Suppressor macrophage (primary cell): ENCODE data around the gene FARS2.
A peak's percentile ranks its signal among the peaks of the same experiment; 100 is the strongest.

ENCODE experiments used
- DNase-seq, 4 experiments: peaks; one replicate each; pipeline ENCODE4 v3.0.0-alpha.2; 2020 to 2022

The FARS2 gene

DNA sequence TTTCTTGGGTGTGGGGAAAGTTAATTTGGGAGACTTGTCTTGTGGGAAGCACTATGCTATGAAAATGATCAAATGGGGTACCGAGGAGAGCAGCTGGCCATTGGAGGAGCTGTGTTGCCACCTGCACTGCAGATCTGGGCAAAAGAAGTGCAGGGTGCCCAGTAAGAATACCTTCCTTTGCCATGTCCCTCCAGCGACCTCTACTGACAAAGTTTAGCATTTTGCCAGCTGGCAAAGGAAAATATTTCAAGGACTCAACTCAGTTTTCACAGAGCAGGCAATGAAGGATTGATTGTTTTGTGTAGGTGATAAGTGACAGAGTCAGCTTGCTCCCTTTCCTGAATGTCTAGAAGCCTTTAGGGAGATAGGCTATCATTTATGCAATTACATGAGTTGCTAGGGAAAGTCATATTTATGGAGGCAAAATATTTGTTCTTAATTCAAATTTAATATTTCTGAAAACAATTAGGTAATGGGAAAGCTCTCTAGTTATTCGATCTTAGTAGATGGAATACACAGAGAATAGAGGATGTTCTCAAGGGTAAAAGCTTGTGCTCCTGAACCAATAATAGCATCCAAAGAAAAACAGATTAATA lies 118.4 kb downstream of the FARS2 start:
- DNase-seq = peak; percentile 57 to 73 (median 64)

DNA sequence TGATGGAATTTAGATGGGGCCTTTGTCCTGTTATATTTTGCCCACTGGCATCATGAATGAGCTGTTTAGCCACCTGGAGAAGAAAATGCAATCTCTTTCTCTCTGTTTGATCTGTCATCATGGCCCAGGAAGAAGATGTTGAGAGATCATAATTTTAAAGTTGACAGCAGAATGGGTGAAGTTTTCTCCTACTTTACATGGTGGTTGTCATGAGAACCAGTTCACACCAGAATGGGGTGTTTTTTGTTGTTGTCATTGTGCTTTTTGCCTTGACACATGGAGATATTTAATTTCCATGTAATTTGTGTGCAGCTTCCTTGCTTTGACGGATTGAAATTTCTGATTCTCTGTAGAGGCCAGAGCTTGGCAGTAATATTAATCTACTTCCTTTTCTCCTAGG lies 122.5 kb downstream of the FARS2 start:
- DNase-seq = no peak

DNA sequence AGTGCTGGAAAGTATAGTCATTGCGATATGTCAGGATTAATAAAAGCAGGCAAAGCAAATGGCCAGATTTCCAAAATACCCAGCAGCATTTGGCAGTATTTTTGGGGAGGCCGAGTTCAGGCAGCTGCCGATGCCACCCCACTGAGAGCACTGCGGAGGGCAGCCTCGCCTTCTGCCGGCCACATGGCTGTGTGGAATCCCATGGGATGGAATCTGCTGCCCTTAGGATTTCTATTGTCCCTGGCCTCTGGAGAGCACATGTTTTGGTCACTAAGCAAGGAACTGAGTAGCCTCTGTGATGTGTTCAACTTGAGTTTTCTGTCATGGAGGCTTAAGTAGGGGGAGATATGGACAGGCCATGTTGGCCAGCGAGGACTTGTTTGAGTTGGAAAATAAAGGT lies 123.0 kb downstream of the FARS2 start:
- DNase-seq = no peak

DNA sequence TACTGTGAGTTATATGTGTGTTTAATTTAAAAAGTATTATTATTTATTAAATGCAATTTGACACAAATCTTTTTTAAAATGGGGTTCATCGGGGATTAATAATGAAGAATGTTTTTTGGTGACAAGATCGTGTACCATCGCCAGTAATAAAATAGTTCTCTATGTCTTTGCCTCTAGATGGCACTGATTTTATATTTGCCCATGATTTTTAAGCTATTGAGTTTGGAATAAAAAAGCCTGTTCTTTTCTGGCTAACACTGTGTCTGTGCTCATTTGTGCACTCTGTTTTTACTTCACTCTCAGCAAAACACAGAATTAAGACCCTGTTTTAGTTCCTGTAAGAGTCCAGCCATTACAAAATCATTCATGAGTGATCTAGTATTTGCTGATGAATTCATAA lies 127.0 kb downstream of the FARS2 start:
- no peak for DNase-seq

DNA sequence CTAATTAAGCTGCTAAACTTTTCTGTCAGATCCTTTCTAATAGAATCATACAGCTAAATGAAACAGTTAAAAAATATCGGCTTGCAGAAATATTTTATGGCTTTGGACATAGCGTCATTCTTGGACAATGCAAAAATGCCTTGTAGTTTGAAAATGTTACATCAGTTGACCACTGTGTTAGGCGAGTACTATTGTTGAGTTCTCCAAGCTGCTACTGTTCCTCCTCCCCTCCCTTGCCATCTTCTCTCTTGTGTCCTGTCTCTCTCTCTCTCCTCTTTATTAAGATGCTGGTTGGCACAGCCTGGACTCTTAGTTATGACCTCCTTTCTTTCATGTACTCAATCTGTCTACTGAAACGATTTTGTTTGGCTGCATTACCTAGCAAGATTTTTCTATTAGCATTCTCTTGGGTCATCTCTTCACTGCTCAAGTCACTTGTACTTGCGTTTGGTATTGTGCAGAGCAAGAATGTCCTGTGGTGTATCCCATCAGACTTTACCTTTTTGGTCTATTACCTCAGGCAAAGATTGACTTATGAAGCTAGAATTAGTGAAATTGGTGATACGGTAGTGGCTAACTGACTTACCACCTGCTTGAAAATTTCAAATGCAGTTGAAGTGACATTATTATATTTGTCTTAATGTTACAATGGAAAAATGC lies 127.9 kb downstream of the FARS2 start:
- DNase-seq = no peak

DNA sequence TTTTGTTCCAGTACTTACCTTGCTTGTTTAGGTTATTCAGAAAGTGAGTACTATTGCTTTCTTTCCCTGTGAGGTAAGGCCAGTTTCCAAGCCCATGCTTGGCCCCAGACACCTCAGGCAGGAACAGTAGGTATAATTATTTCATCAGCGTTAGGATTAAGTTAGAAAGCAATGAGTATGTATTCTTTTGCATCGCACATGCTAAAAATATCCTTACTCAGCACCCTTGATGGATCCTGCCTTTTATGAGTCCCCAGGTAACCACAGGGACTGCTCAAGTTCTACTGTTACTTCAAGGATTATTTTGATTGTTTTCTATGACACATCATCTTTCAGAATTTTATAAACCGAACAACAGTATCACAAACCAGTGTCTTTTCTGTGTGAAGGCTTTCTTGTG lies 128.9 kb downstream of the FARS2 start:
- no peak for DNase-seq

DNA sequence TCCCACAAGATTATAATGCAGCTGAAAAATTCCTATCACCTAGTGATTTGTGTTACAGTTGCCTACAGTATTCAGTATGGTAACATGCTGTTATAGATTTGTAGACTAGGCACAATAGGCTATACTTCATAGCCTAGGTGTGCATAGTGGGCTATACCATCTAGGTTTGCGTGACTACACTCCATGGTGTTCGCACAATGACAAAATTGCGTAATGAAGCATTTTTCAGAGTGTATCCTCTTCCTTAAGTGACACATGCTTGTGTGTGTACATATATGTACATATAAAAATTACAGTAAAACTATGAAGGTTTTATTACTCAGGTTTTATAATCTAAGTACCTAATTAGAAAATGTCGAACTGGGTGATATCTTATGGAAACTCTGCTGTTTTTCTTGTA lies 133.0 kb downstream of the FARS2 start:
- DNase-seq = no peak

DNA sequence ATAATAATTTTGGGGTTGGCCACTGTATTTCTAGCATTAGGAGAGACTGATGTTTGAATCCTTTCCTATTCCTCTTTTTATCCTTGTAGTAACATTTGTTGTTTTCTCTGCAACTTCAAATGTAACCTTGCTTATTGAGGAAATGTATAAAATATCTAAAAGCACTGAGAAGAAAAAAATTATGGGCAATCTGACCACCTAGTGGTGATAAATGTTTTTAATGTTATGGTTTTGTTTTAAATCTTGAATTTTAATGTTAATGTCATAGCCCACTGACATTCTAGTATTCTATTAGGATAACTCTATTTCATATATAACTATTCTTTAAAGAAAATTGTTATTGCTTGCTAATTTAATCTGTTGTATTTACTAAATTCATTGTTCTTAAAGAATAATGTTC lies 134.4 kb downstream of the FARS2 start:
- DNase-seq = no peak

DNA sequence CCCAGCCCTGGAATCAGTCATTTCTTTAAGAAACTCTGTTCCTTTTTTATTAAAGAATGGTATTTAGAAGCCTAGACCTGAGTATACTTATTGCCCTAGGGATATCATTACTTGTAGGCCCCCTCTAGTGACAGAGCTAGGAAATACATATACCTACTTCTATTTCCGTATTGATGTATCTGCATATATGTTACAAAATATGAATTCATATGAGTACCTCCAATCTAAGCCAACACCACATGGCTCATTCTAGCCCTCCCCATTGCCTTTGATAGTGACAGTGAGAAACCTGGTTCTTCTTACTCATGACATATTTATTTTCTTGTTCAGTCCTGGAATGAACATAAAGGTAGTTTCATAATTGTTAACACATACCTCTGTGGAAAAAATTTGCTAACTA lies 137.2 kb downstream of the FARS2 start:
- DNase-seq = peak; percentile 41 to 76 (median 58)

DNA sequence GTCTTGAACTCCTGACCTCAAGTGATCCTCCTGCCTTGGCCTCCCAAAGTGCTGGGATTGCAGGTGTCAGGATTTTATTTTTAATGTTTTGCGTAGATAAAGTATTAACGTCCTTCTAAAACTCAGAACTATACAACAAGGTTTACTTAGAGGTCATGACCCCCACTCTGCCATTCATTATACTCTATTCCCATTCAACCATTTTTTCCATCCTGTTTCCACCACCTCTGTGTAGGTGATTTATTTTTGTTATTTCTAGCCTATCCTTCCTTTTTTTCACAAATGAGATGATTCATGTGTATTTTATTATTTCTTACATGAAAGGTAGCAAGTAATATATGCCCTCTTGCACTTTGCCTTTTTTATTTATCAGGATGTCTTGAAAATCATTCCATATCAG lies 138.1 kb downstream of the FARS2 start:
- no peak for DNase-seq

DNA sequence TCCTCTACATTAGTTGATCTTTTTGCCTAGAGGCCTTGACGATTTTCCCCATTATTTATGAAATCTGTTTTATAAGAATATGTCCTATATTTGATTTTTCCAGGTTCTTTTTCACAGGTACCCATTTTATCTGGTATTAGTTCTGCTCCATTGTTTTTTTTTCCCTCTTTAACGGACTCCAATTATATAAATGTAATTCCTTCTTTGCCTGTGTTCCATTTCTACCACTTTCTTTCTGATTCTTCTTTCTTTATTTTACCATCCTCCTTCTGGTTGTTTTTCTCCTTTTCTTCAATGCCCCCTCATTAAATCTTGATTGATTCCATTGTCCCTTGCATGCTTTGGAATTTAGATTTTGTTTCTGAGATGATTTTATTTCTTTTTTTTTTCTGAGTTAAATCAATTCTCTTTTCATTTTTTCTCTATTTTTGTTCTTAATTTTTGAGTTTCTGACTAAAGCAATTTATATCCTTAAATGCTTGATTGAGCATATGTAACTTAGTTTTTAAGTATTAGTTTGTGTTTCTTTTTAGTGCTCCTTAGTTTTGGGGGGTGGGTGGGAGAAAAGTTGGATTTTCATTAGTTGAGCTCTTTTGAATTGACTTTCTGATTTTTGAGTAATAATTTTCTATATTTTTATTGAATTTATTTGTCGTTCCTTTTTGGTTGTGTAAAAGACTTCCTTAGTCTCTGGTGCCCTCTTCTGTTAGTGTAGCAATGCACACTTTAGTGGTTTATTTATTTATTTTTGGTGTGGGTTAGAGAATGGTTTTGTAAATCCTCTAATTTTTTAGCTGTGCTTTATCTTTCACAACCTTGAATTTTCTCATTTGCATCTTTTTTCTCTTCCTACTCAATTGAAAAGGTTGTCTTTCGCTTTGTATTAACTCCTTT lies 140.8 kb downstream of the FARS2 start:
- peak in 2 of 4 experiments; percentile 34 to 58 for DNase-seq

DNA sequence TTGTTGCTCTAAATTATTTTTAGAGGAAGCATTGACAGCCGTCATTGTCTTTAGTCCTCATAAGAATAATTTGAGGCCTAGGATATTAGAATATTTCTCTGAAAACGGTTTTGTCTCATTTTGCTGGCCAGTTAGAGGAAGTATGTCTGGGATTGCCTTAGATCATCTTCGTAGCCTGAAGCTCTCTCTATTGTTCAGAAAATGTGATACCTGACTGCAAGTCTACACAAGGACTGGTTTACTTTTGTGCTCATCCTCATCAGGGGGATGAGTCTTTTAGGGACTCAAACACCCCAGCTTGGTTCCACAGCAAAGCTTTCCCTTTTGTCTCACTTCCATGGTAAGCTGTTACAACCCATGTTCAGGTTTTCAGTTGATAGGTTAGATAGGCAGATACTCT lies 141.8 kb downstream of the FARS2 start:
- peak in 1 of 4 experiments; percentile 4 for DNase-seq

DNA sequence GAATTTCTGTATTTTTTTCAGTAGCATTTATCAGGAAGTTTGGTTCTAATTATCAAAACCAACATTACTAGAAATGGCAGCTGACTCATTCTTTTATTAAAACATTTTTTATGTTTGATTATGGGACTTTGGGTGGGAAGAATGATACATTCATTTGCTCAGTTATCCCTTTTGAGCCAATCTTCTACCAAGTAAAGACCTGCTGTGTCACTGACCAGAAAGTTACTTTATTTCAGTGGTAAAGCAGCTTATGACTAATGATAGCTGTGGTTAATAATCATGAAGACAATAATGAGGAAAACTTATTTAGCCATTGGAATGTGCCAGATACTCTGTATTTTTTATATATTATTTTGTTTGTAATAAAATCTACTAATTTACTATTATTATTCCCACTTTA lies 142.3 kb downstream of the FARS2 start:
- DNase-seq = peak in 1 of 4 experiments; percentile 3

DNA sequence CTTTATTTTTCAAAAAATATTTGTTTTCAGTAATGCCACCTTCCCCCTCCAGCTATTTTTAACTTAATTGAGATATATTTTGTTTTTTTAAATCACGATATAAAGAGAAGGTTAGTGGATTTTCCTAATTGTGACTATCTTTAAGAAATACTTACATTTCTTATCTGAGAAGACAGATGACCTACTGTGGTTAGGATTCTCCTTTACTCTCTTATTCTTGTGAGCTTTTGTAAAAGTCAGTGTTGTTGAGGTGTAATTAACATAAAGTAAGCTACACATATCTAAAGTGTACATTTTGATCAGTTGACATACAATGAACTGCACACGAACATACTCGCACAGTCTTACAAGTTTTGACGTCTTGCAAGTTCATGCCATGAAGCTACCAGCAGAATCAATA lies 144.7 kb downstream of the FARS2 start:
- DNase-seq = no peak

DNA sequence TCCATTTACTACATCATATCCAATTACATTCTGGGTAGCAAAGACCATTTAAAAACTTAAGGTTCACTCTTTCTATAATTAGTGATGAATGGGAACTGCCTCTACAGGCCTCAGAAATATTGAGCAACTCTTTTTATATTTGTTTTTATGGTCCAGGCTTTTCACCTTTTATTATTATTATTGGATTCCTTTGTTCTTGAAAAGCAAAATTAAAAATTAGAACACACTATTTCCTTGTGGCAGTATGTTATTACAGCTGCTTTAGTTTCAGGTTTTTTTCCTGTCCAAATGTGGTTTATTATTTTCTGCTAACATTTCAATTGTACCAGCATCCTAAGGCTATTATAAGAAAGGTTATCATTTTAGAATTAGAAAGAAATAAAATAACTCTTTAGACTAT lies 150.1 kb downstream of the FARS2 start:
- no peak for DNase-seq

DNA sequence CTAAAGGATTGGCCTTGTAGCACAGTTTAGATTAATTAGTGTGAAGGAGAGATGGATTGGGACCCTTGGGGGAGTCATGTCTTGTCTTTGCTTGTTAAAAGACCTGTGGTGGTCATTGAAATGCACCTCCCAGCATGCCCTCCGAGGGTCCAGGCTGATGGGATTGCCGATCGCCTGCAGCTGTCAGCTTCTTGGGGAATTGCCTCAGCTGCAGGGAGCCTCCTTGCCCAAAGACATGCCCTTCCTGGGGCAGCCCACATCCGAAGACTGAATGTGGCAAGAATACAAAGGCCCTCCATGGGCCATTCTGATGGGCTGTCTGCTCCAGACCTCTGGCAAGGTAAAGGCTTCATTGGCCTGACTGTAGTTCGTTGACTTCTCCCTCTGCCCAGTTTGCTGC lies 150.7 kb downstream of the FARS2 start:
- no peak for DNase-seq

DNA sequence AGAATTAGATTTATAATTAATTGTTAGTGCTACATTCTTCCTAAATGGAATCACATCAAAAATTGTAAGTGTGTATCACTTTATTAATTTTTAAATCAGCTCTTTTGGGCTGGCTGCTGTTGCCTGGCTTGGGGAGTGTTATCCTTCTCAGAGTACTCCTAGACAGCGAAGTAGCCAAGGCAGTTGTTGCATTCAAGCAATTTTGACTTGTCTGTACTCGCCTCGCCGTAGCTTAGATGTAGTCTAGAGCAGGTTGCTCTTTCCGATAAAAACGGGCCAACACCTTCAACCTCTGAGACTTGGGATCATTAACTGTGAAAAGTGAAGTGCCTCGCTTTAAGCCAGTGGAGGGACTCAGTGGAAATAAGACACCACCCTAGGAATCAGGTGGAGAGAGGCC lies 151.3 kb downstream of the FARS2 start:
- DNase-seq = no peak

DNA sequence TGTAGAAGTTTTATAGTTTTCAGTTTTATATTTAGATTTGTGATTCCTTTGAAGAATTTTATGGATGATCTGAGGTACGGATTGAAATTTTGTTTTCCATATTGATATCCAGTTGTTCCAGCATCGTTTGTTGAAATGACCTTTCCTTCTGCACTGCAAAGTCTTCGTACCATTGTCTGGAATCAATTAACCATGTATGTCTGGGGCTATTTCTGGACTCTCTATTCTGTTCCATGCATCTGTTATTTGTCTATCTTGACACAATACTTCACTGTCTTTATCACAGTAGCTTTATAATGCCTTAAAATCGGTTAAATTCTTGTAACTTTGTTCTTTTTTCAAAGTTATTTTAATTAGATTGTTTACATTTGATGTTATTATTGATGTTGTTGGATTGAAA lies 154.9 kb downstream of the FARS2 start:
- DNase-seq = no peak

DNA sequence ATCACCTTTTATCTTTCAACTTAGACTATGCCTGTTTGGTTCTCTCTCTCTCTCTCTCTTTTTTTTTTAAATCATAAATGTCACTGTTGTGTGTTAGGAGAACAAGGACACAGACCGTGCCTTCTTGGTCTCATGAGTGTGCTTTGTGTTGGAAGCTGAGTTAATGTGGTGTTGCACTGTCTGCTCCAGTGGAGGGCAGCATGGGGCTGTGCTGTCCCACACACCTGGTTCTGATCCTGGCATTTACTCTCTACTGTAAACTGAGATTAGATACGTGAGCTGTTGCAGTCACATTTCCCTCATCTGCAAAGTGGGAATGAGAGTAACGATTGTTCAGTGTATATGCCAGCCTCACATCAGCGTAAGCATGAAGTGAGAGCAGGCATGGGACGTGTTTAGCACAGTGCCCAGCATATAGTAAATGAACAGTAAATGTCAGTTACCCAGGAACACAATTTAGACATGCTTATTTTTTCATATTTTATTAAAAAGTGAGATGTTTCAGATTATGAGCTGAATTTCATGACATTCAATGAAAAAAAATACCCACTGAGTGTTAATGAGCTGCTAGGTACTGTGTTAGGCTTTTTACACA lies 161.1 kb downstream of the FARS2 start:
- peak in 1 of 4 experiments; percentile 5 for DNase-seq

DNA sequence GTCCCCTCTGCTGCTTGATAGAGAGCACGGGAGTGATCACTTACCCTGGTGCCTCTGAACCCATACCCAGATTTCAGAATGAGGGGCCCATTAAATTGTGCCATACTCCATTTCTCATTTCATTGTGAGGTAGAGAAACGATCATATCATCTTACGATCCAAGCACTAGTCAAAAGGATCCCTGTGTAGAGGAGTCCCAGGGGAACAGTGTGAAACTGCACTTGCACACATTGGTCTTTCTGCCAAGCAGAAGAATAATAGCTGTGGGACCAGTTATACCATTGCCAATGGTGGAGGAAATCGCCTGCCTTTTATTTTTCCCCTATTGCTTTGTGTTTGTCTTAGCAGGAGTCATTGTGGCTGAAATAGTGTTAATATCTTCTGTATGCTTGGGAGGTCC lies 161.9 kb downstream of the FARS2 start:
- no peak for DNase-seq

DNA sequence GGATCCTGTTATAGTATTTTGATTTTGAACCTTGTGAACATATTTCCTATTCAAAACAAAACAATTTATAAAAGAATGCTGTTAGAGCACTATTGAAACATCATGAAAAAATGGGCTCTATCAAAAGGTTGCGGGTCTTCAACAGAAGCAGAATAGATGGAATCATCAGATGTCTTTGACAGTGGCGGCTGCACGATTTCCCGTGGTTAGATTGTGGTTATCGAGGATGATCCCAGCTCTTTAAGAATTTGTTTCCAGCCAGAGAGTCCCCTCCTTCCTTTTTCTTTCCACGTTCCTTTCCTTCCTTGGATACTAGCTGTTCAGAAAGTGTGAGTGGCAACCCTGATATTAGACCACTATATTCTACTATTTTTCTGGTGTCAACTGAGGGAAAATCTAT lies 163.4 kb downstream of the FARS2 start:
- DNase-seq = no peak

DNA sequence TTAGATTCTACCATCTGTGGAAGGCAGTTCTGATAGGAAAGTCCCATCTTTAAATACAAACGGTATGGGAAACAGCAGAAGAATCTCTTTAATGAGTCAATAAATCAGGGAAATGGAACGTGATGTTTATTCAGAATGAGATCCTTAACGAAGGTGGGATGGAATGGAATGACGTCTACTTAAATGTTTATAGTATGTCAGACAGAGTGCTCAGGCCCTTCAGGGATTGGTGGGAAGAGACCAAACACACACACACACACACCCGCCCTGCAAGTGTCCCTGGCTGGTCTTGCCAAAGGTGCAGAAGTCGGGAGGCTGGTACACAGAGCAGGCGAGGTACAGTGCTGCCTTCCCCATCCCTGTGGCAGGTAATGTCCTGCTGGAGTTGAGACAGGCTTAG lies 164.0 kb downstream of the FARS2 start:
- DNase-seq = no peak

DNA sequence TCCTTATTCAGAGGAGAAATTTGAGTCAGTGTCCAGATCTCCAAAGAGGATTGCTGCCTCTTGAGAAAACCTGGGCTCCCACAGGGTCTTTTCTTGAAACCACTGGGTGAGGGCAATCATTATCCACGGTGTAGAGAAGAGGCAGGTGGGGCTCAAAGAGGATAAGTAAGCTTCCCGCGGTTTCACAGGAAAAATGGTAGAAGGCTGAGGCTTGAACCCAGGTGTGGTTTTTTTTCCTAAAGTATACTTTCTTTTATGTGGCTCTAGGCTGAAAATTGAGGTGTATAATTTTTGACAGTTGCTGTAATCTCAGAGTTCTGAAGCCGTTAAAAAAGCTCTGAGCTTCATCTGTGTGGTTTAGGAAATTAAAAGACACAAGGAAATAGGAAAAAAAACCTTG lies 164.5 kb downstream of the FARS2 start:
- no peak for DNase-seq
